Measurements from ENCODE around the gene GP1BB.

The GP1BB gene

GRCh38 chr22:19728836-19729235 lies 5.5 kb downstream of the GP1BB start:
- TF ChIP-seq CTCF (conservative IDR thresholded peaks at IDR 0.05; ENCODE audit: control insufficient read depth, insufficient read depth, low read depth, low read length), result no peak
- no peak for DNase-seq (ENCODE audit: low read depth)
- H3K4me3 ChIP-seq (ENCODE audit: control insufficient read depth, low read depth, low read length), result no peak overlapping the region

- no peak for DNase-seq (ENCODE audit: low read depth)
- no peak for TF ChIP-seq CTCF (conservative IDR thresholded peaks at IDR 0.05; ENCODE audit: control insufficient read depth, insufficient read depth, low read depth, low read length)
- H3K4me3 ChIP-seq (ENCODE audit: control insufficient read depth, low read depth, low read length), result no peak overlapping the region
Observed at GRCh38 chr22:19729507-19729906, 6.2 kb downstream of the GP1BB start.

GRCh38 chr22:19730198-19730597 lies 6.9 kb downstream of the GP1BB start:
- no peak overlapping the region for H3K4me3 ChIP-seq (ENCODE audit: control insufficient read depth, low read depth, low read length)
- no peak for TF ChIP-seq CTCF (conservative IDR thresholded peaks at IDR 0.05; ENCODE audit: control insufficient read depth, insufficient read depth, low read depth, low read length)

GRCh38 chr22:19730655-19731360 lies 7.5 kb downstream of the GP1BB start:
- TF ChIP-seq CTCF (conservative IDR thresholded peaks at IDR 0.05; ENCODE audit: control insufficient read depth, insufficient read depth, low read depth, low read length), result peak; percentile 80
- DNase-seq (ENCODE audit: low read depth), result peak; percentile 71
- peak overlapping the region; percentile 44 for H3K4me3 ChIP-seq (ENCODE audit: control insufficient read depth, low read depth, low read length)

More at GRCh38 chr22:19730198-19730597, 6.9 kb downstream of the GP1BB start:
- no peak for DNase-seq (ENCODE audit: low read depth)

- no peak for TF ChIP-seq CTCF (conservative IDR thresholded peaks at IDR 0.05; ENCODE audit: control insufficient read depth, insufficient read depth, low read depth, low read length)
- DNase-seq (ENCODE audit: low read depth), result no peak
- no peak overlapping the region for H3K4me3 ChIP-seq (ENCODE audit: control insufficient read depth, low read depth, low read length)
Observed at GRCh38 chr22:19731361-19732135, 8.2 kb downstream of the GP1BB start.

- no peak for DNase-seq (ENCODE audit: low read depth)
- H3K4me3 ChIP-seq (ENCODE audit: control insufficient read depth, low read depth, low read length), result no peak overlapping the region
- no peak for TF ChIP-seq CTCF (conservative IDR thresholded peaks at IDR 0.05; ENCODE audit: control insufficient read depth, insufficient read depth, low read depth, low read length)
Observed at GRCh38 chr22:19732403-19733113, 9.2 kb downstream of the GP1BB start.

All from fibroblast of mammary gland (primary cell).